DND-41 (cell line): ENCODE measurements around the gene PRSS23.

ENCODE experiments used
- EZH2 ChIP-seq: IDR thresholded peaks from 3 replicates; pipeline ENCODE4 v1.6.1; 2012; ENCODE audit warnings: borderline replicate concordance, low read depth, mild to moderate bottlenecking, moderate library complexity, low read length, inconsistent platforms; ENCODE audit not compliant: severe bottlenecking
- TF ChIP-seq, protein P1 (sequence below): IDR thresholded peaks from 2 replicates; pipeline ENCODE4 v1.5.1; 2012; ENCODE audit warnings: borderline replicate concordance, low read length, moderate library complexity, mild to moderate bottlenecking; ENCODE audit not compliant: poor library complexity, severe bottlenecking; ENCODE audit errors: extremely low read depth

DNA sequence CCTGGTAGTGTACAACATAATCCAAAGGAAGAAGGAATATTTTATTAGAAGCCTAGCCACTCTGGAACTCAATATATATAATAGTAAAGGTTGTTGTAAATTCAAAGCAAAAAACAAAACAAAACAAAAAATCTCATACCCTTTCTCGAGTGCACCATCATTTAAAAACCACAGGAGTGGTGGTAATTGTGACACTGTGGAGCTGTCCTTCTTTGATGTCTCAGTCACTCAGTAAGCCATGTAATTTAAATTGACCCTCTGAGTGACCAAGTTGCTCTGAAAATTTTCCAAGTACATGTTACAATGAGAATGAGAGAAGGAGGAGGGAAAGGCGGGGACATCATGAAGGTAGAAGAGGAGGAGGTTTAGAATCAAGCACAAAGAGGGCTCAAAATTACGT is 6.6 kb downstream of the PRSS23 start:
- TF ChIP-seq, protein P1, sequence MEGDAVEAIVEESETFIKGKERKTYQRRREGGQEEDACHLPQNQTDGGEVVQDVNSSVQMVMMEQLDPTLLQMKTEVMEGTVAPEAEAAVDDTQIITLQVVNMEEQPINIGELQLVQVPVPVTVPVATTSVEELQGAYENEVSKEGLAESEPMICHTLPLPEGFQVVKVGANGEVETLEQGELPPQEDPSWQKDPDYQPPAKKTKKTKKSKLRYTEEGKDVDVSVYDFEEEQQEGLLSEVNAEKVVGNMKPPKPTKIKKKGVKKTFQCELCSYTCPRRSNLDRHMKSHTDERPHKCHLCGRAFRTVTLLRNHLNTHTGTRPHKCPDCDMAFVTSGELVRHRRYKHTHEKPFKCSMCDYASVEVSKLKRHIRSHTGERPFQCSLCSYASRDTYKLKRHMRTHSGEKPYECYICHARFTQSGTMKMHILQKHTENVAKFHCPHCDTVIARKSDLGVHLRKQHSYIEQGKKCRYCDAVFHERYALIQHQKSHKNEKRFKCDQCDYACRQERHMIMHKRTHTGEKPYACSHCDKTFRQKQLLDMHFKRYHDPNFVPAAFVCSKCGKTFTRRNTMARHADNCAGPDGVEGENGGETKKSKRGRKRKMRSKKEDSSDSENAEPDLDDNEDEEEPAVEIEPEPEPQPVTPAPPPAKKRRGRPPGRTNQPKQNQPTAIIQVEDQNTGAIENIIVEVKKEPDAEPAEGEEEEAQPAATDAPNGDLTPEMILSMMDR = no peak
- TF ChIP-seq EZH2 = no peak
